Dedifferentiated amniotic fluid mesenchymal stem cell (primary cell): ENCODE measurements around the gene RPL32.
"Not testable (repeated sequence)": the region's sequence is repeated elsewhere in the genome, so short reads cannot be mapped to it uniquely, and the experiment has no call there.

Experiments used
- DNase-seq: peaks from one replicate; pipeline ENCODE4 v3.0.0-alpha.2; 2016; ENCODE audit errors: extremely low spot score

RPL32 gene

DNA sequence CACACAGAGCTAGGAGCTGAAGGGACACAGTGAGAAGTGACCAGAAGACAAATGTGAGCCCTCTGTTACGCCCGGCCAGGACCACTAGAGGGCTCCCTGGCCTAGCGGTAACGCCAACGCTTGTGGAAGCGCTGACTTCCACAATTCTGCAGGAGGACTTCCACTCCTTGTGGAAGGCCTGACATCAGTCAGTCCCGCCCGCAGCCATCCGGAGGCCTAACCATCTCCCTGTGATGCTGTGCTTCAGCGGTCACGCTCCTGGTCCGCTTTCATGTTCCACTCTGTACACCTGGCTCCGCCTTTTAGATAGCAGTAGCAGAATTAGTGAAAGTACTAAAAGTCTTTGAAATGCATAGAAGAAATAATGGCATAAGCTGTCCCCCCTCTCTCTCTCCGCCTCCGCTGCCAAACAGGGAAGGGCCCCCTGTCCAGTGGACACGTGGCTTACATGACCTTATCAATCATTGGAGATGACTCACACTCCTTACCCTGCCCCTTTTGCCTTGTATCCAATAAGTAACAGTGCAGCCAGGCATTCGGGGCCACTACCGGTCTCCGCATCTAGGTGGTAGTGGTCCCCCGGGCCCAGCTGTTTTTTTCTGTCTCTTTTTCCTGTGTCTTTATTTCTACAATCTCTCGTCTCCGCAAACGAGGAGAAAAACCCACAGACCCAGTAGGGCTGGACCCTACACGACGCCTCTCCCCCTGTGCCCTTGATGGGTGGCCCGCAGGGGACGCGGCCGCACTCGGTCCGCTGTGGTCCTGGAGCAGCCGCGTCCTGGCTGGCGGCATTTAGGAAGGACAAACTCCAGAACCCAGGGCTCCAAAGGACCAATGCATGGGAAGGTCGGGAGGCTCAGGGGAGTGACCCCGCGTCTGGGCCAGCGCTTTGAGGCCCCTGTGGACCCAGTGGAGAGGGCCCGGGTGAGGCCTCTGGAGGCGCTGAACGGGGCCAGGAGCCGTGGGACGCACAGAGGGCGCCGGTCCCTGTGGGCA lies 27.0 kb upstream of the RPL32 start:
- DNase-seq: peak; percentile 88

DNA sequence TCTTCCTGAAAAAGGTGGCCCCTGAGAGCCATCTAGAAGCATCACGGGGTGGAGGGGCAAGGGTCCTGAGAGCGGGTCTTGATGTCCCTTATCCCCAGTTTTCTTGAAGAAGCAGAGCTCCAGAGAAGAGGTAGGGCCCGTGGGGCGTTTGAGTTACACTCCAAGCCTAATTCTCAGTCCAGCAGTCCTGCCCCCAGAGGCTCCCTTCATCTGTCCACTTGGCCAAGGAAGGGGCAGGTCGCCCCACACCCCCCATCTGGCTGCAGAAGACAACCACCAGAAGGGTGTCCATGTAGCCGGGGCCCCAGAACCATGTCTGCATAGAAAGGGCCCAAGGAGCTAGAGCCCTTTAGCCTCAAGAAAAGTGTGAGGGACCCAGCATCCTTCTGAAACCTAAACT lies 25.5 kb upstream of the RPL32 start:
- no peak for DNase-seq

- DNase-seq: no peak
These were observed 23.9 kb upstream of the RPL32 start for GRCh38 chr3:12865271-12865670.

DNA sequence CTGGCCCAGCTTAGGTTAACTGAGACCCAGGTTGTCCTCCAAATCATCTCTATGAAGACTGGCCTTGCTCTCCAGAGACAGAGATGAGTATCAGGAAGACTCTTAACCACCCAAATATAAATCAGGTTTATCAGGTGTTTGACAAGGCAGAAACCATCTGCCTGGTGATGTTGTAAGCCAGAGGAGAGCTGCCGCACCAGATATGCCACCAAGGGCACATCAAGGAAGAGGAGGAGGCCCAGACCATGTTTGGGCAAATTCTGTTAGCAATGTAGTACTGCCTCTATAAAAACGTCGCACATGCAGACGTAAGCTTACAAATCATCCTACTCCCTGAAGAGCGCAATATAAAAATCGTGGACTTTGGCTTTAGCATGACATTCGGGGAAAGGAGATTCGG lies 21.0 kb upstream of the RPL32 start:
- DNase-seq: no peak

DNA sequence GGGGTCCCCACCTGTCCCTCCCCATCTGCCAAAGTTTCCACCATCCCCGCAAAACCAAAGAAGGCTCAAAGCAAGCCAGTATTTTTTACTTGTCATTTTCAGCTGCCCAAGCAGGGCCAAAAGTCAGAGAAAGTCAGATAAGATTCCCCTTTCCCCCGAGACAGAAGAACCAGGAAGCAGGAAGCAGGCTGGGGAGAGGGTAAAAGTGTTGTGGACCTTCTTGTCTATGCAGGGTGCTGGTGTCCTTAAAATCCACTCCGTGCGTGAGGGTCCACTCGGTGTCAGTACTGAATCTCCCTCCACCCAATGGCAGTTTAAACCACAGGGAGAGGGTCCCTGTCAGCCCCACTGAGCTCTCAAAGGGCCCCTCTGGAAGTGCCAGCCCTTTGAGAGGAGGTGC lies 20.2 kb upstream of the RPL32 start:
- DNase-seq: no peak

GRCh38 chr3:12859840-12860239 lies 18.5 kb upstream of the RPL32 start:
- DNase-seq: no peak

DNA sequence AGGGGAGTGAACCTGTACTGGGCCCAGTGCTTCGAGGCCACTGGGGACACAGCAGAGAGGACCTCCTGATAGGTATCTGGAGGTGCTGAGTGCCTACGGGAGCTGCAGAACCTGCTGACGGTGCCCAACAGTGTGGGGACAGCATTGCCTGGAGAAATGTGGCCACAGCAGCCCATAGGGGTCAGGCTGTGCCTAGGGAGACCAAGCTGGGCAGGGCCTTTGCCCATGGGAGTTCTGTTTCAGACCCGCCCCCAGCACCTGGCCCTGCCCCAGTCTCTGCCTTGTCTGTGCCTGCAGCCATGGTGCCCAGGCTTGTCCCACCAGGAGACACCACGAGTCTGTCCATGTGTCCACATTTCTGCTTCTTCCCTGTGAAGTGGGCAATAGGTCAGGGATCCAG lies 15.3 kb upstream of the RPL32 start:
- no peak for DNase-seq

- DNase-seq: no peak
These were observed 13.2 kb upstream of the RPL32 start for GRCh38 chr3:12854565-12854964.

DNA sequence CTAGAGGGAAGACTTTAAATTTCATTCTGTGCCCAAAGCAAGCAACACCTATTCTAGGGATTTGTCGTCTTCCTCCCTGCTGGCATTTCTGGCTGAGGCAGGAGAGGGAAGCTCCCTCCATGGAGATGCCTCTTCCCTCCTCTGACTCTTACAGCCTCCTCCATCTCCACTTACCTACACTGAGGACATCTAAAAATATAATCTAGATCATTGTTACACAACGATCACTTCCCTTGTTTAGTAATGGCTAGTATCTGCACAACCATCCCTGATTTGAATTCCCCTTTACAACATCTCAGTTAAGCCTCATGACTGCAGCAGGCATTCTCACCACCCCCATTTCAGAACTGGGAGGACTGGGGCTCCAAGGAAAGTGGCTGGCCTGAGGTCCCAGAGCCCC lies 12.5 kb upstream of the RPL32 start:
- not testable (repeated sequence) for DNase-seq

GRCh38 chr3:12852201-12852600 lies 10.8 kb upstream of the RPL32 start:
- no peak for DNase-seq

DNA sequence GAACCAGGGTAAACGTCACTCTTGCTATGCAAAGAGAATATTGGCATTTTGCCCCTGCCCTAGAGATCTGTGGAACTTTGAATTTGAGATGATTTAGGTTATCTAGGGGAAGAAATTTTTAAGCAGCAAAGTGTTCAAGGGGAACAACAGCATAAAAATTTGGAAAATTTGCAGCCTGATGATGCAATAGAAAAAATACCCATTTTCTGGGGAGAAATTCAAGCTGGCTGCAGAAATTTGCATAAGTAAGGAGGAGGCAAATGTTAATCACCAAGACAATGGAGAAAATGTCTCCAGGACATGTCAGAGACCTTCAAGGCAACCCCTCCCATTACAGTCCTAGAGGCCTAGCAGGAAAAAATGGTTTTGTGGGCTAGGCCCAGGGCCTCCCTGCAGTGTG lies 4.4 kb upstream of the RPL32 start:
- no peak for DNase-seq

GRCh38 chr3:12842469-12842868 lies 1.1 kb upstream of the RPL32 start:
- DNase-seq: no peak

DNA sequence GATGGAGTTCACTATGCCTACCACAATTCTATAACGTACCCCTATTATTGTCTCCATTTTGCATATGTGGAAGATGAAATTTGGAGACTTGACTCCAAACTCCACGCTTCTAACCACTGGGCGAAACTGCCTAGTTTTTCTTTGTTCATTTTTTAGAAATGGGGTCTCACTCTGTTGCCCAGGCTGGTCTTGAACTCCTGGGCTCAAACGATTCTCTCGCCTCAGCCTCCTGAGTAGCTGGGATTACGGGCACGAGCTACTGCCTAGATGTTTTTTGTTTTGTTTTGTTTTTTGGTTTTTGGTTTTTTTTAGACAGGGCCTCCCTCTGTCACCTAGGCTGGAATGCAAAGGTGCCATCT lies 584 bp upstream of the RPL32 start:
- DNase-seq: no peak

- no peak for DNase-seq
These were observed 695 bp downstream of the RPL32 start for GRCh38 chr3:12840591-12841148.

DNA sequence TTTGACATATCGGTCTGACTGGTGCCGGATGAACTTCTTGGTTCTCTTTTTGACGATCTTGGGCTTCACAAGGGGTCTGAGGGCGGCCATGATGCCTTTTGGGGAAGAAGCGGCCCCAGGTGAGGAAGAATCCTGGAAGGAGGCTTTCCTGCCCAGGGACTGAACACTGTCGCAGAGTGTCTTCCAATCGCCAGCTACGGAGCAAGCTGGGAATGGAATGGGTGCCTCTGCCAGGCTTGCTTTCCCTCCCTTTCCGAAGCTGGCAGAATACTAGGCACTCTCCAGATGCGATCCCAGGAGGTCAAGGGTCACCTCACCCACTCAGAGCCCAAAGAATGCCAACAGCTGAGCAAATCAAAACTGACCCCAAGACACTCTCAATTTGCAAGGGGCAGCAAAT lies 1.2 kb downstream of the RPL32 start:
- not testable (repeated sequence) for DNase-seq

DNA sequence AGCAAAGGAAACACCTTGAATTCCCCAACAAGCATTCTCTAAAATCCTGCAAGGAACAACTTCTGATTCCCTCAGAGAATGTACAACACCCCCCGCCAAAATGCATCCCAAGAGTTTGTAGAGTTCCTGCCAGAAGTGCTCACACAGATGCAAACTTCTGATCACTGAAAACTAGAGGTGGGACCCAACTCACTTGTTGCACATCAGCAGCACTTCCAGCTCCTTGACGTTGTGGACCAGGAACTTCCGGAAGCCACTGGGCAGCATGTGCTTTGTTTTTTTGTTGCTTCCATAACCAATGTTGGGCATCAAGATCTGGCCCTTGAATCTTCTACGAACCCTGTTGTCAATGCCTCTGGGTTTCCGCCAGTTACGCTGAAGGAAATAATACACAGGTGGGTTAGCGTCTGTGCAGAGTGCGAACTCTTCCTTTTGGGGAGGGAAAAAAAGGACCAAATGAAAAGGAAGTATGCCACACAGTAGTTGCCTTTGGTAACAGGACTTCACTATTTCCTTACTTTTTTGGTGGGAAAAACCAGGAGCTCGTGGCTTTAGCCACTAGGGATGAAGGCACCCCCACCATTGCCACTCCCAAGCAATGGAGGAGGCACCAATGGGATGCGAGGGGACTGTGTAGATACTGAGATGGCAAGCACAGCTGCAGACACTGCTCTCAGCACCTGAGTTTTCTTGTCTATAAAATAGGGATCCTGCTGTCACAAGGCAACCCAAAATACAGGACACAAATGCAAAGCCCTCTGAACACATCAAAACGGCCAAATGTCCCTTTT lies 2.0 kb downstream of the RPL32 start:
- DNase-seq: no peak

- DNase-seq: no peak
These were observed 3.0 kb downstream of the RPL32 start for GRCh38 chr3:12838179-12838965.

DNA sequence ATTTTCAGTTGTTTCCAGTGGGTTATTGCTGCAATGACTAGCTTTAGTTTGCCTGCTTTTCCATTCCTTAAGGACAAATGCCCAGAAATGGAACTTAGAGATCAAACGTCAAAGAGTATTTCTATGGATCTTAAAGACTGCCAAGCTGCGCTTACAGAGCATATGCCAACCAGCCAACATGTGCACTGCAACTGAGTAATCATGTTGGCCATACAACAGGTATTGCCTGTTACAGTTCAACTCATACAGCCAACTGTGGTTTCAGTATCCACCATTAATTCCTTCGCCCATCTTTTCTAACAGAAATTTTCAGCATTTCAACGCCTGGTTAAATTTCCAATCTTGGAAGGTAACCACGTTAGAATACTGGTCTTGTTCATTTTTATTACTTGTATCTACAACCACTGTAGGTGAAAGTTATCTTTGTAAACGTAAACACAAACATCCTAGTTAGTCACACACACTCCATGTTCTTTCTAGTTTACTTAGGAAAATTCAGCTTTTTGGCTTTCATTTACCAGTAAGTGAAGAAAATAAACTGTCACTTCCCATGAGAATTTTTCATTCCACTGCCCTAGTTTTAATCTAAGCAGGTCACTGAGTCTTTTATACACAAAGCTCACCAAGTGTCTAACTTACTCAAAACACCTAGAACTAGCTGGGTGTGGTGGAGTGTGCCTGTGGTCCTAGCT lies 3.9 kb downstream of the RPL32 start:
- no peak for DNase-seq

DNA sequence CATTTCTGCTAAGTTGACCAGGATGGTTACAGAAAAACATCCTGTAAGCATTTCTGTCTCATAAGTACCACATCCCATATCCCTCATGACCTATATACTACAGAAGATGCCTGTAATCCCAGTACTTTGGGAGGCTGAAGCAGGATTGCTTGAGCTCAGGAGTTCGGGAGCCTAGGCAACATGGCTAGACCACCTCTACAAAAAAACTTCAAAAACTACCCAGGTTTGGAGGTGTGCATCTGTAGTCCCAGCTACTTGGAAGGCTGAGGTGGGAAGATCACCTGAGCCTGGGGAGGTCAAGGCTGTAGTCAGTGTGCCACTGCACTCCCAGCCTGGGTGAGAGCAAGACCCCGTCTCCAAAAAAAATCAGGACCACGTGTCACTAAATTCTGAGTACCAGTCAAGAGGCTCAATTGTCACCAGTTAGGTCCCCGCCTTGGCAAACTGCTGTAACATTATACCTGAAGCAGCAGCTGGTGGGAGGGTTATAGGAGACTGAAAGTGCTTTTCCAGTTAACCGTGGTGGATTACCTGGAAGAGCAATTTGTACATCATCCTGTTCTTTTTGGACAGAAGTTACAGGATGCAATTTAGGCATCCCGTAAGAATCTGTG lies 6.2 kb downstream of the RPL32 start:
- DNase-seq: no peak

DNA sequence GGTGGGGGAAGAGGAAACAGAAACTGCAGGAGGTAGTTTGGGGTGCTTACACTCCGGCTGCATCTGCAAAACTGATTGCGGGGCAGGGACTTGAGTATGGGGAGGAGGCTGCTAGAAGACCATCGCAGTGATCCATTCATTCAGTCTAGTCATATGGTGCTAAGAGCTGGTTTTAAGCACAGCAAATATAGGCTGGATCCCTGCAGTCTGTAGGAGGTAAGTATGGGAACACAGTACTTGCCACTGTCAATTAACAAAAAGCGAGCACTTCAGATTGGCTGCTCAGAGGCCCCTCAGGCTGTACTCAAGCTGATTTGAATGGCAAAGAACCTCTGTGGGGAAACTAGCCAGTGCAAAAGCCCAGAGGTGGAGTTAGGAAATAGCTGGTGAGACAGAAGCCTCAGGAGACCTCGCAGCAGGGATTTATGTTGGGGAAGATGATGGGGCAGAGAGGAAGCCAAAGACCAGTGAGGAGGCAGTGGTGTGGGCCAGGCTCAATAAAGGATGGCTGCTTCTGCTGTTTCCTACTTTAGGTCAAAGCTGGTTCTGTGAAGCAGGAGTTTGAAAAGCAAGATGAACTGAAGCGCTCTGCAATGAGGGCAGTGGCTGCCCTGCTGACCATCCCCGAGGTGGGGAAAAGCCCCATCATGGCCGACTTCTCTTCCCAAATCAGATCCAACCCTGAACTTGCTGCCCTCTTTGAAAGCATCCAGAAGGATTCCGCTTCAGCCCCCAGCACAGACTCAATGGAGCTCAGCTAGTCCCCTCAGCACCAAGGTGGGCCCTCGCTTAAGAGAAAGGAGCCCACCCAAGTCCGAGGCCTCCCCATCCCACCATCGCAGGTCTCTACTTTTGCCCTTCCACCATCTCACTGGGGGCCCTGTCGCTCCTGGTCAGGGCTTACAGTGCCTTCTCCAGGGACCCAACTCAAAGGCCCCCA lies 7.9 kb downstream of the RPL32 start:
- no peak for DNase-seq
